Uterus (tissue), 4 donors: ENCODE measurements around the gene PTF1A. TPM values are rescaled to one million over a fixed set of nuclear protein-coding genes. Genes with fewer than 3 reads are reported as not detected.
"Not testable (repeated sequence)": the region's sequence is repeated elsewhere in the genome, so short reads cannot be mapped to it uniquely, and the experiment has no call there.

Source experiments
- DNase-seq, 2 donors: peaks; one replicate each; pipeline ENCODE4 v3.0.0-alpha.2; 2019 to 2020
- H3K27ac ChIP-seq, 2 donors: fragments of 200-600 bp; sonication (generic); 1 replicate in 1 of 2; 2 replicates in 1 of 2; pipeline ENCODE4 v1.5.1; 2016 to 2018
- H3K27me3 ChIP-seq, 2 donors: fragments of 200-600 bp; sonication (generic); one replicate each; pipeline ENCODE4 v1.5.1; 2018 to 2019; ENCODE audit warnings: control low read depth in 1 of 2
- H3K36me3 ChIP-seq, 2 donors: fragments of 200-600 bp; sonication (generic); one replicate each; pipeline ENCODE4 v1.5.1; 2019; ENCODE audit warnings: control low read depth in 1 of 2
- H3K4me1 ChIP-seq, 2 donors: fragments of 200-600 bp; sonication (generic); one replicate each; pipeline ENCODE4 v1.5.1; 2018 to 2019; ENCODE audit warnings: control low read depth in 1 of 2
- H3K4me3 ChIP-seq, 2 donors: fragments of 200-600 bp; sonication (generic); 1 replicate in 1 of 2; 2 replicates in 1 of 2; pipeline ENCODE4 v1.5.1; 2018 to 2019; ENCODE audit warnings: mild to moderate bottlenecking in 1 of 2
- H3K9me3 ChIP-seq, 2 donors: fragments of 200-600 bp; sonication (generic); one replicate each; pipeline ENCODE4 v1.5.1; 2019; ENCODE audit warnings: control low read depth in 1 of 2
- CTCF ChIP-seq, 4 experiments: fragments of 200-600 bp in 2 of 4; fragments of 450-650 bp in 2 of 4; sonication (generic) in 2 of 4; IDR thresholded peaks; one replicate each; pipeline ENCODE4 v1.5.1; 2016 to 2019; ENCODE audit warnings: antibody characterized with exemption in 4 of 4, mild to moderate bottlenecking in 2 of 4, moderate library complexity in 1 of 4
- POLR2A ChIP-seq, 2 donors: fragments of 450-650 bp; IDR thresholded peaks; one replicate each; pipeline ENCODE4 v1.6.1; 2016; ENCODE audit warnings: antibody characterized with exemption in 2 of 2, mild to moderate bottlenecking in 1 of 2, moderate library complexity in 1 of 2
- intact Hi-C: fragments of 100-400 bp; cut with DNase I; formaldehyde crosslinking; loops from one replicate; pipeline ENCODE4 v1.15.1; 2023; ENCODE audit warnings: low total_unique reads
- total RNA-seq, 4 donors: library from RNA; depleted of rRNA in 3 of 4; stranded (reverse); fragments of >200 nt in 3 of 4; gene quantifications; one replicate each; pipeline versions ENCODE4 v1.1.0 to v1.2.4, GENCODE V29; 2014 to 2023
- donor health status: DM: yes; HTN: yes; CAD: no.

PTF1A gene
- total RNA-seq, 4 donors from 2014 or later = 0.90 to 114 TPM; not detected in 2

GRCh38 chr10:23204773-23205172 is 12.7 kb downstream of the PTF1A start:
- no peak for DNase-seq
- H3K27me3 ChIP-seq = peaks cover 0 to 7% of the 10 kb centered on the region in 2 donors
- no peak for TF ChIP-seq POLR2A (IDR thresholded peaks at IDR 0.05)
- TF ChIP-seq CTCF (IDR thresholded peaks at IDR 0.05) = no peak
- no peak overlapping the region for H3K4me3 ChIP-seq
- no peaks in the 10 kb centered on the region for H3K36me3 ChIP-seq
- no peak overlapping the region for H3K27ac ChIP-seq
- H3K4me1 ChIP-seq = no peaks in the 10 kb centered on the region
- intact Hi-C loops = no loop called here
- no peaks in the 10 kb centered on the region for H3K9me3 ChIP-seq

- no peak overlapping the region for H3K27ac ChIP-seq
- no peak for TF ChIP-seq POLR2A (IDR thresholded peaks at IDR 0.05)
- no peak for TF ChIP-seq CTCF (IDR thresholded peaks at IDR 0.05)
- DNase-seq = no peak
- intact Hi-C loops = no loop called here
- H3K27me3 ChIP-seq = peaks cover 0 to 7% of the 10 kb centered on the region in 2 donors
- H3K4me3 ChIP-seq = no peak overlapping the region
- no peaks in the 10 kb centered on the region for H3K4me1 ChIP-seq
- H3K9me3 ChIP-seq = no peaks in the 10 kb centered on the region
- H3K36me3 ChIP-seq = no peaks in the 10 kb centered on the region
These were observed 14.0 kb downstream of the PTF1A start for GRCh38 chr10:23205972-23206642.

GRCh38 chr10:23217471-23217870 is 25.4 kb downstream of the PTF1A start:
- Histone ChIP-seq H3K27ac (no peak overlapping the region), H3K4me3 (no peak overlapping the region), H3K36me3 (no peaks in the 10 kb centered on the region), H3K4me1 (no peaks in the 10 kb centered on the region), H3K27me3 (no peaks in the 10 kb centered on the region), H3K9me3 (no peaks in the 10 kb centered on the region)
- no peak for DNase-seq
- intact Hi-C loops = no loop called here
- no peak for TF ChIP-seq CTCF (IDR thresholded peaks at IDR 0.05)

- TF ChIP-seq CTCF (IDR thresholded peaks at IDR 0.05) = no peak
- TF ChIP-seq POLR2A (IDR thresholded peaks at IDR 0.05) = no peak
- no peaks in the 10 kb centered on the region for H3K36me3 ChIP-seq
- no peaks in the 10 kb centered on the region for H3K27me3 ChIP-seq
- no peak overlapping the region for H3K4me3 ChIP-seq
- intact Hi-C loops = no loop called here
- no peaks in the 10 kb centered on the region for H3K9me3 ChIP-seq
- H3K27ac ChIP-seq = no peak overlapping the region
- DNase-seq = no peak
- no peaks in the 10 kb centered on the region for H3K4me1 ChIP-seq
These were observed 38.5 kb downstream of the PTF1A start for GRCh38 chr10:23230582-23230981.

GRCh38 chr10:23238015-23238414 is 45.9 kb downstream of the PTF1A start:
- no peak overlapping the region for H3K27ac ChIP-seq
- TF ChIP-seq CTCF (IDR thresholded peaks at IDR 0.05) (no peak), POLR2A (IDR thresholded peaks at IDR 0.05) (no peak)
- no peak for DNase-seq
- H3K9me3 ChIP-seq = no peaks in the 10 kb centered on the region
- intact Hi-C loops = no loop called here
- H3K27me3 ChIP-seq = no peaks in the 10 kb centered on the region
- no peaks in the 10 kb centered on the region for H3K36me3 ChIP-seq
- H3K4me3 ChIP-seq = no peak overlapping the region
- H3K4me1 ChIP-seq = no peaks in the 10 kb centered on the region

- H3K9me3 ChIP-seq, H3K27ac ChIP-seq, intact Hi-C loops, DNase-seq, H3K36me3 ChIP-seq, H3K4me1 ChIP-seq, H3K27me3 ChIP-seq, H3K4me3 ChIP-seq: not testable (repeated sequence)
These were observed 49.7 kb downstream of the PTF1A start for GRCh38 chr10:23241779-23242178.
